K562 (cell line): ENCODE results near the gene PLXNA2. TPM values are rescaled to one million over a fixed set of nuclear protein-coding genes. Genes with fewer than 3 reads are reported as not detected.

Experiments used
- CHD1 ChIP-seq: fragments of 200-600 bp; sonication (generic); IDR thresholded peaks from one replicate; pipeline ENCODE4 v1.6.1; 2012; ENCODE audit warnings: mild to moderate bottlenecking, moderate library complexity, low read length, inconsistent platforms
- DIDO1 ChIP-seq: fragments of 450-650 bp; IDR thresholded peaks from 2 replicates; pipeline ENCODE4 v1.6.1; 2016; ENCODE audit warnings: low read depth, missing biosample characterization, missing genetic modification characterization
- FOXK2 ChIP-seq, 2 experiments: fragments of 450-650 bp; IDR thresholded peaks in 1 of 2; conservative IDR thresholded peaks in 1 of 2; 2 replicates each; pipeline ENCODE4 v1.6.1; 2016; ENCODE audit warnings: low read depth in 2 of 2, mild to moderate bottlenecking in 1 of 2
- MYC ChIP-seq, 2 experiments: fragments of 250-450 bp in 1 of 2; sonication (Bioruptor Pico) in 1 of 2; IDR thresholded peaks; 2 replicates each; pipeline versions ENCODE4 v1.5.1 to v1.6.1; 2012 to 2021; ENCODE audit warnings: low read depth in 2 of 2, borderline replicate concordance in 1 of 2, improper control_type of control experiment in 1 of 2, low read length in 1 of 2, mild to moderate bottlenecking in 1 of 2, moderate library complexity in 1 of 2
- MYNN ChIP-seq, 2 experiments: sonication (generic); formaldehyde crosslinking in 1 of 2; IDR thresholded peaks; 2 replicates each; pipeline versions ENCODE4 v1.5.0 to v1.6.1; 2016 to 2020; ENCODE audit warnings: antibody characterized with exemption in 1 of 2, missing genetic modification reagents in 1 of 2
- NCOA1 ChIP-seq: fragments of 450-650 bp; IDR thresholded peaks from 2 replicates; pipeline ENCODE4 v1.6.1; 2016; ENCODE audit warnings: low read depth
- TCFL5 ChIP-seq: fragments of 250-450 bp; sonication (Bioruptor Pico); conservative IDR thresholded peaks from 2 replicates; pipeline ENCODE4 v1.6.1; 2021; ENCODE audit warnings: mild to moderate bottlenecking, moderate library complexity, matching md5 sums
- ZNF133 ChIP-seq: fragments of 250-450 bp; sonication (Bioruptor Pico); IDR thresholded peaks from 2 replicates; pipeline ENCODE4 v1.4.0; 2020; ENCODE audit warnings: mild to moderate bottlenecking
- ZNF644 ChIP-seq: fragments of 200-800 bp; sonication (Bioruptor generic); IDR thresholded peaks from 2 replicates; pipeline ENCODE4 v1.6.1; 2016; ENCODE audit warnings: low read depth, missing genetic modification characterization, missing compliant biosample characterization
- polyA plus RNA-seq, 8 experiments: library from polyadenylated mRNA; depleted of rRNA in 4 of 8; stranded (reverse) in 5 of 8; unstranded in 3 of 8; fragments of >200 nt; fragmentation: Nextera tagmentation in 2 of 8; fragmentation: Illumina TruSeq in 1 of 8; extraction: Ambion mirVana in 2 of 8; extraction: Trizol in 1 of 8; gene quantifications; 2 replicates each; pipeline versions ENCODE4 v1.2.1 to v1.2.3, GENCODE V29; 2011 to 2014; ENCODE audit warnings: inconsistent platforms in 1 of 8, missing spikeins in 1 of 8
- total RNA-seq, 7 experiments: library from RNA; depleted of rRNA in 6 of 7; stranded (reverse); fragments of >200 nt in 6 of 7; fragmentation: Illumina TruSeq in 2 of 7; extraction: Trizol in 2 of 7; gene quantifications; 2 replicates each; pipeline versions ENCODE4 v1.2.1 to v1.2.3, GENCODE V29; 2011 to 2021; ENCODE audit warnings: low replicate concordance in 1 of 7
- TF ChIP-seq, protein P1 (sequence below), 2 experiments: fragments of 450-650 bp; formaldehyde crosslinking in 1 of 2; IDR thresholded peaks; 2 replicates each; pipeline versions ENCODE4 v1.4.0 to v1.6.1; 2014 to 2020; ENCODE audit warnings: mild to moderate bottlenecking in 2 of 2, borderline replicate concordance in 1 of 2, low read depth in 1 of 2
- TF ChIP-seq, protein P2 (sequence below): fragments of 200-800 bp; sonication (Bioruptor generic); IDR thresholded peaks from 2 replicates; pipeline ENCODE4 v1.6.1; 2016; ENCODE audit warnings: missing genetic modification characterization, missing compliant biosample characterization
- TF ChIP-seq, protein P3 (sequence below): sonication (generic); formaldehyde crosslinking; IDR thresholded peaks from 2 replicates; pipeline ENCODE4 v1.9.0; 2022; ENCODE audit warnings: mild to moderate bottlenecking, missing genetic modification reagents

The PLXNA2 gene
- total and polyA plus RNA-seq, 9 of the 15 experiments (the other 6 are each of a cell fraction or from before 2014, with no cell fraction given): 0.01 to 1.3 (median 0.32) TPM

- TF ChIP-seq, protein P1, sequence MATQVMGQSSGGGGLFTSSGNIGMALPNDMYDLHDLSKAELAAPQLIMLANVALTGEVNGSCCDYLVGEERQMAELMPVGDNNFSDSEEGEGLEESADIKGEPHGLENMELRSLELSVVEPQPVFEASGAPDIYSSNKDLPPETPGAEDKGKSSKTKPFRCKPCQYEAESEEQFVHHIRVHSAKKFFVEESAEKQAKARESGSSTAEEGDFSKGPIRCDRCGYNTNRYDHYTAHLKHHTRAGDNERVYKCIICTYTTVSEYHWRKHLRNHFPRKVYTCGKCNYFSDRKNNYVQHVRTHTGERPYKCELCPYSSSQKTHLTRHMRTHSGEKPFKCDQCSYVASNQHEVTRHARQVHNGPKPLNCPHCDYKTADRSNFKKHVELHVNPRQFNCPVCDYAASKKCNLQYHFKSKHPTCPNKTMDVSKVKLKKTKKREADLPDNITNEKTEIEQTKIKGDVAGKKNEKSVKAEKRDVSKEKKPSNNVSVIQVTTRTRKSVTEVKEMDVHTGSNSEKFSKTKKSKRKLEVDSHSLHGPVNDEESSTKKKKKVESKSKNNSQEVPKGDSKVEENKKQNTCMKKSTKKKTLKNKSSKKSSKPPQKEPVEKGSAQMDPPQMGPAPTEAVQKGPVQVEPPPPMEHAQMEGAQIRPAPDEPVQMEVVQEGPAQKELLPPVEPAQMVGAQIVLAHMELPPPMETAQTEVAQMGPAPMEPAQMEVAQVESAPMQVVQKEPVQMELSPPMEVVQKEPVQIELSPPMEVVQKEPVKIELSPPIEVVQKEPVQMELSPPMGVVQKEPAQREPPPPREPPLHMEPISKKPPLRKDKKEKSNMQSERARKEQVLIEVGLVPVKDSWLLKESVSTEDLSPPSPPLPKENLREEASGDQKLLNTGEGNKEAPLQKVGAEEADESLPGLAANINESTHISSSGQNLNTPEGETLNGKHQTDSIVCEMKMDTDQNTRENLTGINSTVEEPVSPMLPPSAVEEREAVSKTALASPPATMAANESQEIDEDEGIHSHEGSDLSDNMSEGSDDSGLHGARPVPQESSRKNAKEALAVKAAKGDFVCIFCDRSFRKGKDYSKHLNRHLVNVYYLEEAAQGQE (IDR thresholded peaks at IDR 0.05; ENCODE audit: borderline replicate concordance): no peak
- TF ChIP-seq, protein P1 (CRISPR knock-in tag; IDR thresholded peaks at IDR 0.05; ENCODE audit: low read depth): no peak
- TF ChIP-seq CHD1 (no peak), NCOA1 (no peak), FOXK2 (conservative IDR thresholded peaks at IDR 0.05 in 1 of 2, IDR thresholded peaks at IDR 0.05 in 1 of 2; ENCODE audit: low read depth in 2 of 2) (0 out of 4 replicates have a peak, but pooled peaks of 1 of the 2 experiments have one; percentile 20), MYNN (IDR thresholded peaks at IDR 0.05) (0 out of 2 replicates have a peak, but pooled peaks have one; percentile 30), MYNN (CRISPR knock-in tag; IDR thresholded peaks at IDR 0.05) (no peak), DIDO1 (no peak), ZNF644 (tag) (no peak), ZNF133 (CRISPR knock-in tag) (no peak), MYC (IDR thresholded peaks at IDR 0.05; ENCODE audit: low read depth, low read length) (0 out of 2 replicates have a peak, but pooled peaks have one; percentile 38), MYC (CRISPR knock-in tag; IDR thresholded peaks at IDR 0.05; ENCODE audit: borderline replicate concordance, low read depth) (no peak), TCFL5 (CRISPR knock-in tag) (no peak)
- TF ChIP-seq, protein P2, sequence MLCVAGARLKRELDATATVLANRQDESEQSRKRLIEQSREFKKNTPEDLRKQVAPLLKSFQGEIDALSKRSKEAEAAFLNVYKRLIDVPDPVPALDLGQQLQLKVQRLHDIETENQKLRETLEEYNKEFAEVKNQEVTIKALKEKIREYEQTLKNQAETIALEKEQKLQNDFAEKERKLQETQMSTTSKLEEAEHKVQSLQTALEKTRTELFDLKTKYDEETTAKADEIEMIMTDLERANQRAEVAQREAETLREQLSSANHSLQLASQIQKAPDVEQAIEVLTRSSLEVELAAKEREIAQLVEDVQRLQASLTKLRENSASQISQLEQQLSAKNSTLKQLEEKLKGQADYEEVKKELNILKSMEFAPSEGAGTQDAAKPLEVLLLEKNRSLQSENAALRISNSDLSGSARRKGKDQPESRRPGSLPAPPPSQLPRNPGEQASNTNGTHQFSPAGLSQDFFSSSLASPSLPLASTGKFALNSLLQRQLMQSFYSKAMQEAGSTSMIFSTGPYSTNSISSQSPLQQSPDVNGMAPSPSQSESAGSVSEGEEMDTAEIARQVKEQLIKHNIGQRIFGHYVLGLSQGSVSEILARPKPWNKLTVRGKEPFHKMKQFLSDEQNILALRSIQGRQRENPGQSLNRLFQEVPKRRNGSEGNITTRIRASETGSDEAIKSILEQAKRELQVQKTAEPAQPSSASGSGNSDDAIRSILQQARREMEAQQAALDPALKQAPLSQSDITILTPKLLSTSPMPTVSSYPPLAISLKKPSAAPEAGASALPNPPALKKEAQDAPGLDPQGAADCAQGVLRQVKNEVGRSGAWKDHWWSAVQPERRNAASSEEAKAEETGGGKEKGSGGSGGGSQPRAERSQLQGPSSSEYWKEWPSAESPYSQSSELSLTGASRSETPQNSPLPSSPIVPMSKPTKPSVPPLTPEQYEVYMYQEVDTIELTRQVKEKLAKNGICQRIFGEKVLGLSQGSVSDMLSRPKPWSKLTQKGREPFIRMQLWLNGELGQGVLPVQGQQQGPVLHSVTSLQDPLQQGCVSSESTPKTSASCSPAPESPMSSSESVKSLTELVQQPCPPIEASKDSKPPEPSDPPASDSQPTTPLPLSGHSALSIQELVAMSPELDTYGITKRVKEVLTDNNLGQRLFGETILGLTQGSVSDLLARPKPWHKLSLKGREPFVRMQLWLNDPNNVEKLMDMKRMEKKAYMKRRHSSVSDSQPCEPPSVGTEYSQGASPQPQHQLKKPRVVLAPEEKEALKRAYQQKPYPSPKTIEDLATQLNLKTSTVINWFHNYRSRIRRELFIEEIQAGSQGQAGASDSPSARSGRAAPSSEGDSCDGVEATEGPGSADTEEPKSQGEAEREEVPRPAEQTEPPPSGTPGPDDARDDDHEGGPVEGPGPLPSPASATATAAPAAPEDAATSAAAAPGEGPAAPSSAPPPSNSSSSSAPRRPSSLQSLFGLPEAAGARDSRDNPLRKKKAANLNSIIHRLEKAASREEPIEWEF (CRISPR knock-in tag): no peak
- TF ChIP-seq, protein P3, sequence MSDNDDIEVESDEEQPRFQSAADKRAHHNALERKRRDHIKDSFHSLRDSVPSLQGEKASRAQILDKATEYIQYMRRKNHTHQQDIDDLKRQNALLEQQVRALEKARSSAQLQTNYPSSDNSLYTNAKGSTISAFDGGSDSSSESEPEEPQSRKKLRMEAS (CRISPR knock-in tag): no peak
These were observed 262.2 kb downstream of the PLXNA2 start (continued) for GRCh38 chr1:207981976-207982375.
